Liver (tissue), 9 donors: ENCODE measurements around the gene GNG13. TPM values are rescaled to one million over a fixed set of nuclear protein-coding genes. Genes with fewer than 3 reads are reported as not detected.

Experiments
- DNase-seq: peaks from one replicate; pipeline ENCODE4 v3.0.0-alpha.2; 2017; ENCODE audit warnings: low spot score
- H3K27ac ChIP-seq, 2 donors: one replicate each; pipeline ENCODE4 v1.7.0; 2013; ENCODE audit warnings: inconsistent platforms in 2 of 2, low read length in 2 of 2, control low read depth in 1 of 2, low read depth in 1 of 2, mild to moderate bottlenecking in 1 of 2
- H3K27me3 ChIP-seq, 4 donors: one replicate each; pipeline versions ENCODE4 v1.6.1 to v1.7.0; 2013; ENCODE audit warnings: low read length in 3 of 4, inconsistent platforms in 1 of 4, mild to moderate bottlenecking in 1 of 4, moderate library complexity in 1 of 4; ENCODE audit not compliant: control insufficient read depth in 4 of 4, insufficient read depth in 4 of 4
- H3K36me3 ChIP-seq, 4 donors: one replicate each; pipeline versions ENCODE4 v1.6.1 to v1.7.0; 2013; ENCODE audit warnings: low read length in 3 of 4, mild to moderate bottlenecking in 3 of 4, low read depth in 1 of 4, moderate library complexity in 1 of 4; ENCODE audit not compliant: control insufficient read depth in 4 of 4, insufficient read depth in 3 of 4
- H3K4me1 ChIP-seq, 4 donors: one replicate each; pipeline versions ENCODE4 v1.6.1 to v1.7.0; 2013; ENCODE audit warnings: low read length in 3 of 4, mild to moderate bottlenecking in 3 of 4, moderate library complexity in 1 of 4; ENCODE audit not compliant: control insufficient read depth in 4 of 4, insufficient read depth in 4 of 4
- H3K4me3 ChIP-seq, 3 donors: one replicate each; pipeline versions ENCODE4 v1.6.1 to v1.7.0; 2013; ENCODE audit warnings: low read length in 3 of 3, control low read depth in 1 of 3, low read depth in 1 of 3, mild to moderate bottlenecking in 1 of 3
- H3K9ac ChIP-seq, 2 donors: one replicate each; pipeline ENCODE4 v1.7.0; 2013; ENCODE audit warnings: low read length in 2 of 2, mild to moderate bottlenecking in 2 of 2, moderate library complexity in 2 of 2, control low read depth in 1 of 2, low read depth in 1 of 2
- H3K9me3 ChIP-seq, 4 donors: one replicate each; pipeline versions ENCODE4 v1.6.1 to v1.7.0; 2013; ENCODE audit warnings: low read length in 3 of 4; ENCODE audit not compliant: control insufficient read depth in 4 of 4
- EGR1 ChIP-seq, 2 donors: IDR thresholded peaks; 2 replicates each; pipeline ENCODE4 v1.6.1; 2016 to 2018; ENCODE audit warnings: antibody characterized with exemption in 2 of 2, low read depth in 2 of 2
- FOXA1 ChIP-seq: IDR thresholded peaks from 2 replicates; pipeline ENCODE4 v1.6.1; 2016; ENCODE audit warnings: antibody characterized with exemption
- FOXA2 ChIP-seq: IDR thresholded peaks from 2 replicates; pipeline ENCODE4 v1.6.1; 2016; ENCODE audit warnings: antibody characterized with exemption
- GABPA ChIP-seq, 2 donors: IDR thresholded peaks in 1 of 2; conservative IDR thresholded peaks in 1 of 2; 2 replicates each; pipeline ENCODE4 v1.6.1; 2016; ENCODE audit warnings: antibody characterized with exemption in 2 of 2, mild to moderate bottlenecking in 1 of 2, moderate library complexity in 1 of 2
- HNF4A ChIP-seq, 2 donors: conservative IDR thresholded peaks; 2 replicates each; pipeline ENCODE4 v1.6.1; 2016; ENCODE audit warnings: antibody characterized with exemption in 2 of 2, mild to moderate bottlenecking in 2 of 2
- HNF4G ChIP-seq: IDR thresholded peaks from 2 replicates; pipeline ENCODE4 v1.6.1; 2016; ENCODE audit warnings: antibody characterized with exemption
- NR2F2 ChIP-seq: IDR thresholded peaks from 2 replicates; pipeline ENCODE4 v1.6.1; 2016; ENCODE audit warnings: antibody characterized with exemption
- RAD21 ChIP-seq, 2 donors: IDR thresholded peaks; 2 replicates each; pipeline ENCODE4 v1.6.1; 2016; ENCODE audit warnings: antibody characterized with exemption in 2 of 2, mild to moderate bottlenecking in 2 of 2
- REST ChIP-seq: IDR thresholded peaks from 2 replicates; pipeline ENCODE4 v1.6.1; 2016; ENCODE audit warnings: antibody characterized with exemption, mild to moderate bottlenecking
- RXRA ChIP-seq, 2 donors: IDR thresholded peaks; 2 replicates each; pipeline ENCODE4 v1.6.1; 2017 to 2018; ENCODE audit warnings: antibody characterized with exemption in 2 of 2, mild to moderate bottlenecking in 1 of 2
- SP1 ChIP-seq: IDR thresholded peaks from 2 replicates; pipeline ENCODE4 v1.6.1; 2018; ENCODE audit warnings: antibody characterized with exemption, mild to moderate bottlenecking
- YY1 ChIP-seq: IDR thresholded peaks from 2 replicates; pipeline ENCODE4 v1.6.1; 2016; ENCODE audit warnings: antibody characterized with exemption, mild to moderate bottlenecking
- WGBS: extraction: QIAGEN DNeasy Blood & Tissue Kit; methylation state at CpG from one replicate; pipeline ENCODE4 v1.1.7; 2013; 5-methylcytosine and 5-hydroxymethylcytosine counted together
- polyA plus RNA-seq, 2 donors: library from polyadenylated mRNA; stranded (reverse) in 1 of 2; unstranded in 1 of 2; fragments of 200-250 nt in 1 of 2; fragments of >200 nt in 1 of 2; fragmentation: Nextera tagmentation in 1 of 2; extraction: Ambion mirVana in 1 of 2; gene quantifications; one replicate each; pipeline versions ENCODE4 v1.2.1 to v1.2.3, GENCODE V29; 2013 to 2015
- total RNA-seq, 2 donors: library from RNA; depleted of rRNA; stranded (reverse); fragments of >200 nt; gene quantifications; one replicate each; pipeline ENCODE4 v1.2.3, GENCODE V29; 2014
- TF ChIP-seq, protein P1 (sequence below): fragments of 150-350 bp; IDR thresholded peaks from 2 replicates; pipeline ENCODE4 v1.5.1; 2017; ENCODE audit warnings: improper control_type of control experiment, low read depth, low read length; ENCODE audit not compliant: missing input control
- TF ChIP-seq, protein P2 (sequence below): IDR thresholded peaks from 2 replicates; pipeline ENCODE4 v1.6.1; 2016; ENCODE audit warnings: antibody characterized with exemption
- TF ChIP-seq, protein P3 (sequence below): IDR thresholded peaks from 2 replicates; pipeline ENCODE4 v1.6.1; 2016; ENCODE audit warnings: antibody characterized with exemption
- TF ChIP-seq, protein P4 (sequence below): IDR thresholded peaks from 2 replicates; pipeline ENCODE4 v1.6.1; 2016; ENCODE audit warnings: antibody characterized with exemption
- donor health status: healthy.
- donor health status: healthy.
- donor health status: healthy.
- donor health status: healthy.
- donor health status: healthy.

GNG13 gene
- total and polyA plus RNA-seq, 4 donors: not detected

GRCh38 chr16:760545-761343, 39.8 kb downstream of the GNG13 start, which contains the start of gene MSLN:
Gene MSLN, plus strand, starts transcription at chr16:760734. Its CDS starts 1,947 bp downstream, at chr16:762681.
- Histone ChIP-seq H3K36me3 (no peaks in the 10 kb centered on the region), H3K27ac (no peak within 1 kb of the TSS), H3K4me1 (peaks cover 0 to 1% (median 0%) of the 10 kb centered on the region in 4 donors), H3K4me3 (no peak within 1 kb of the TSS), H3K9ac (no peak within 1 kb of the TSS), H3K27me3 (no peaks in the 10 kb centered on the region), H3K9me3 (peaks cover 0 to 5% (median 0%) of the 10 kb centered on the region in 4 donors)
- 72% methylated on average over 37 of the region's 37 CpGs for WGBS
- no peak for DNase-seq
- TF ChIP-seq HNF4G: no peak
- TF ChIP-seq YY1: no peak
- no peak for TF ChIP-seq FOXA1
- TF ChIP-seq HNF4A (conservative IDR thresholded peaks at IDR 0.05): no peak
- TF ChIP-seq GABPA (IDR thresholded peaks at IDR 0.05 in 1 of 2, conservative IDR thresholded peaks at IDR 0.05 in 1 of 2): no peak
- no peak for TF ChIP-seq RXRA (IDR thresholded peaks at IDR 0.05)
- TF ChIP-seq NR2F2: no peak
- TF ChIP-seq, protein P1, sequence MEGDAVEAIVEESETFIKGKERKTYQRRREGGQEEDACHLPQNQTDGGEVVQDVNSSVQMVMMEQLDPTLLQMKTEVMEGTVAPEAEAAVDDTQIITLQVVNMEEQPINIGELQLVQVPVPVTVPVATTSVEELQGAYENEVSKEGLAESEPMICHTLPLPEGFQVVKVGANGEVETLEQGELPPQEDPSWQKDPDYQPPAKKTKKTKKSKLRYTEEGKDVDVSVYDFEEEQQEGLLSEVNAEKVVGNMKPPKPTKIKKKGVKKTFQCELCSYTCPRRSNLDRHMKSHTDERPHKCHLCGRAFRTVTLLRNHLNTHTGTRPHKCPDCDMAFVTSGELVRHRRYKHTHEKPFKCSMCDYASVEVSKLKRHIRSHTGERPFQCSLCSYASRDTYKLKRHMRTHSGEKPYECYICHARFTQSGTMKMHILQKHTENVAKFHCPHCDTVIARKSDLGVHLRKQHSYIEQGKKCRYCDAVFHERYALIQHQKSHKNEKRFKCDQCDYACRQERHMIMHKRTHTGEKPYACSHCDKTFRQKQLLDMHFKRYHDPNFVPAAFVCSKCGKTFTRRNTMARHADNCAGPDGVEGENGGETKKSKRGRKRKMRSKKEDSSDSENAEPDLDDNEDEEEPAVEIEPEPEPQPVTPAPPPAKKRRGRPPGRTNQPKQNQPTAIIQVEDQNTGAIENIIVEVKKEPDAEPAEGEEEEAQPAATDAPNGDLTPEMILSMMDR: no peak
- TF ChIP-seq EGR1 (IDR thresholded peaks at IDR 0.05; ENCODE audit: low read depth in 2 of 2): no peak
- no peak for TF ChIP-seq RAD21 (IDR thresholded peaks at IDR 0.05)
- TF ChIP-seq, protein P2, sequence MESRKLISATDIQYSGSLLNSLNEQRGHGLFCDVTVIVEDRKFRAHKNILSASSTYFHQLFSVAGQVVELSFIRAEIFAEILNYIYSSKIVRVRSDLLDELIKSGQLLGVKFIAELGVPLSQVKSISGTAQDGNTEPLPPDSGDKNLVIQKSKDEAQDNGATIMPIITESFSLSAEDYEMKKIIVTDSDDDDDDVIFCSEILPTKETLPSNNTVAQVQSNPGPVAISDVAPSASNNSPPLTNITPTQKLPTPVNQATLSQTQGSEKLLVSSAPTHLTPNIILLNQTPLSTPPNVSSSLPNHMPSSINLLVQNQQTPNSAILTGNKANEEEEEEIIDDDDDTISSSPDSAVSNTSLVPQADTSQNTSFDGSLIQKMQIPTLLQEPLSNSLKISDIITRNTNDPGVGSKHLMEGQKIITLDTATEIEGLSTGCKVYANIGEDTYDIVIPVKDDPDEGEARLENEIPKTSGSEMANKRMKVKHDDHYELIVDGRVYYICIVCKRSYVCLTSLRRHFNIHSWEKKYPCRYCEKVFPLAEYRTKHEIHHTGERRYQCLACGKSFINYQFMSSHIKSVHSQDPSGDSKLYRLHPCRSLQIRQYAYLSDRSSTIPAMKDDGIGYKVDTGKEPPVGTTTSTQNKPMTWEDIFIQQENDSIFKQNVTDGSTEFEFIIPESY: no peak
- TF ChIP-seq, protein P3, sequence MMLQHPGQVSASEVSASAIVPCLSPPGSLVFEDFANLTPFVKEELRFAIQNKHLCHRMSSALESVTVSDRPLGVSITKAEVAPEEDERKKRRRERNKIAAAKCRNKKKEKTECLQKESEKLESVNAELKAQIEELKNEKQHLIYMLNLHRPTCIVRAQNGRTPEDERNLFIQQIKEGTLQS: no peak
- TF ChIP-seq FOXA2: no peak
- TF ChIP-seq, protein P4, sequence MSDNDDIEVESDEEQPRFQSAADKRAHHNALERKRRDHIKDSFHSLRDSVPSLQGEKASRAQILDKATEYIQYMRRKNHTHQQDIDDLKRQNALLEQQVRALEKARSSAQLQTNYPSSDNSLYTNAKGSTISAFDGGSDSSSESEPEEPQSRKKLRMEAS: no peak
- no peak for TF ChIP-seq SP1

DNA sequence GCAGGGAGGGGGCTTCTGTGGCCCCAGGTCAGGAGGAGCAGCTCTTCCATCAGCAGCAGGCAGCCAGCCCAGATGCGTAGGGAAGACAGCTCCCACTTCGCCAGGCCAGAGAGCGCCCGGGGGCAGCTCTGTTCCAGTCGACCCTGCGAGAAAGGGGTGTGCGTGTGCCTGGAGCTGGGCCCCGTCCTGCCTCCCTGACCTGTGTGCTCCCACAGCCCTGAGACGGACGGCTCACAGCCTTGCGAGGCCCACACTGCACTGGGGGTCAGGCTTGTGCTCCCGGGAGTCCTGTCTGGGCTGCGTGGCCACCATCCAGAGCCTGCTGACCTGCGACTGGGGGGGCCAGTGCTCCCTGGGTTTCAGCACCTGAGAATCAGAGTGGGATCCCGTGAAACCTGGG, 40.5 kb downstream of the GNG13 start:
- Histone ChIP-seq H3K9me3 (peaks cover 0 to 5% (median 0%) of the 10 kb centered on the region in 4 donors), H3K36me3 (no peaks in the 10 kb centered on the region), H3K9ac (no peak overlapping the region), H3K27ac (no peak overlapping the region), H3K4me3 (no peak overlapping the region), H3K27me3 (no peaks in the 10 kb centered on the region), H3K4me1 (peaks cover 0 to 1% (median 0%) of the 10 kb centered on the region in 4 donors)
- DNase-seq: no peak
- 76% methylated on average over 15 of the region's 15 CpGs for WGBS
- TF ChIP-seq, protein P4: no peak
- TF ChIP-seq, protein P2: no peak
- TF ChIP-seq SP1: no peak
- no peak for TF ChIP-seq REST
- TF ChIP-seq HNF4G: no peak
